GM23338 (cell line): ENCODE measurements around the gene LSM3. TPM values are rescaled to one million over a fixed set of nuclear protein-coding genes. Genes with fewer than 3 reads are reported as not detected.

Experiments used
- ATAC-seq: fragments of 200-7000 bp; cut with Tn5 transposase; 3 replicates; pipeline ENCODE4 v1.9.1; 2020
- DNase-seq: peaks from one replicate; pipeline ENCODE4 v3.0.0-alpha.2; 2015; ENCODE audit warnings: low spot score
- H2AFZ ChIP-seq: fragments of 200-600 bp; sonication (generic); 2 replicates; pipeline ENCODE4 v1.8.0; 2016; ENCODE audit warnings: antibody characterized with exemption, mild to moderate bottlenecking, moderate library complexity
- H3F3A ChIP-seq: fragments of 200-600 bp; sonication (generic); replicated peaks from 2 replicates; pipeline ENCODE4 v1.8.0; 2017; ENCODE audit warnings: antibody characterized with exemption, mixed run types, low read depth
- H3K27ac ChIP-seq: fragments of 200-600 bp; sonication (generic); 2 replicates; pipeline ENCODE4 v1.6.1; 2016; ENCODE audit warnings: low read depth
- H3K27me3 ChIP-seq: fragments of 200-600 bp; sonication (generic); 2 replicates; pipeline ENCODE4 v1.8.0; 2016; ENCODE audit warnings: mild to moderate bottlenecking, mixed run types, moderate library complexity; ENCODE audit not compliant: insufficient read depth
- H3K36me3 ChIP-seq: fragments of 200-600 bp; sonication (generic); 2 replicates; pipeline ENCODE4 v1.8.0; 2016; ENCODE audit warnings: mild to moderate bottlenecking; ENCODE audit not compliant: insufficient read depth
- H3K4me1 ChIP-seq: fragments of 200-600 bp; sonication (generic); 2 replicates; pipeline ENCODE4 v1.8.0; 2016; ENCODE audit warnings: mild to moderate bottlenecking, moderate library complexity; ENCODE audit not compliant: insufficient read depth
- H3K4me2 ChIP-seq: fragments of 200-600 bp; sonication (generic); 2 replicates; pipeline ENCODE4 v1.7.1; 2017; ENCODE audit warnings: mixed run types
- H3K4me3 ChIP-seq: fragments of 200-600 bp; sonication (generic); 2 replicates; pipeline ENCODE4 v1.6.1; 2016; ENCODE audit warnings: mixed run types
- H3K79me2 ChIP-seq: fragments of 200-600 bp; sonication (generic); replicated peaks from 2 replicates; pipeline ENCODE4 v1.8.0; 2017; ENCODE audit warnings: mild to moderate bottlenecking; ENCODE audit not compliant: insufficient read depth
- H3K9me2 ChIP-seq: fragments of 200-600 bp; sonication (generic); 2 replicates; pipeline ENCODE4 v1.8.0; 2017; ENCODE audit not compliant: insufficient read depth
- H4K20me1 ChIP-seq: fragments of 200-600 bp; sonication (generic); replicated peaks from 2 replicates; pipeline ENCODE4 v1.8.0; 2017; ENCODE audit warnings: mild to moderate bottlenecking; ENCODE audit not compliant: insufficient read depth
- H3K27ac Mint-ChIP-seq: 2 replicates; pipeline ENCODE4 v1.8.0; 2020; ENCODE audit warnings: inconsistent platforms, mild to moderate bottlenecking, moderate library complexity, mixed read lengths
- H3K27me3 Mint-ChIP-seq: 3 replicates; pipeline ENCODE4 v1.8.0; 2022; ENCODE audit warnings: low read depth, mild to moderate bottlenecking, moderate library complexity, mixed read lengths, inconsistent platforms; ENCODE audit not compliant: insufficient read depth, poor library complexity
- H3K36me3 Mint-ChIP-seq: 3 replicates; pipeline ENCODE4 v1.8.0; 2021; ENCODE audit warnings: low read depth, mild to moderate bottlenecking, inconsistent platforms, moderate library complexity, mixed read lengths
- H3K4me1 Mint-ChIP-seq: 3 replicates; pipeline ENCODE4 v1.8.0; 2020; ENCODE audit warnings: mild to moderate bottlenecking, inconsistent platforms, mixed read lengths
- H3K4me3 Mint-ChIP-seq: 3 replicates; pipeline ENCODE4 v1.8.0; 2021; ENCODE audit warnings: moderate library complexity, mild to moderate bottlenecking, inconsistent platforms, mixed read lengths
- H3K9me3 Mint-ChIP-seq: 3 replicates; pipeline ENCODE4 v1.8.0; 2020; ENCODE audit warnings: moderate library complexity, mild to moderate bottlenecking, inconsistent platforms, mixed read lengths
- EZH2phosphoT487 ChIP-seq: fragments of 200-600 bp; sonication (generic); IDR thresholded peaks from one replicate; pipeline ENCODE4 v1.8.1; 2018; ENCODE audit warnings: antibody characterized with exemption; ENCODE audit not compliant: unreplicated experiment
- NANOG ChIP-seq: IDR thresholded peaks from 2 replicates; pipeline ENCODE4 v1.6.1; 2016; ENCODE audit warnings: antibody characterized with exemption, borderline replicate concordance
- POLR2AphosphoS5 ChIP-seq: IDR thresholded peaks from 2 replicates; pipeline ENCODE4 v1.6.1; 2016; ENCODE audit warnings: antibody characterized with exemption, low read depth
- STAT1 ChIP-seq: IDR thresholded peaks from one replicate; pipeline ENCODE4 v1.6.1; 2016; ENCODE audit warnings: antibody characterized with exemption; ENCODE audit not compliant: unreplicated experiment
- ZNF114 ChIP-seq: fragments of 250-450 bp; sonication (Bioruptor Pico); IDR thresholded peaks from 2 replicates; pipeline ENCODE4 v1.5.0; 2020; ENCODE audit warnings: mild to moderate bottlenecking, moderate library complexity
- ZNF331 ChIP-seq: fragments of 250-450 bp; sonication (Bioruptor Pico); IDR thresholded peaks from 2 replicates; pipeline ENCODE4 v1.5.0; 2020; ENCODE audit warnings: low read depth, mild to moderate bottlenecking, moderate library complexity
- polyA plus RNA-seq: library from polyadenylated mRNA; unstranded; fragments of >200 nt; fragmentation: Nextera tagmentation; extraction: Ambion mirVana; gene quantifications from 2 replicates; pipeline ENCODE4 v1.2.1, GENCODE V29; 2016
- total RNA-seq: library from RNA; depleted of rRNA; stranded (reverse); fragments of >200 nt; shearing (Covaris generic); gene quantifications from 2 replicates; pipeline ENCODE4 v1.2.3, GENCODE V29; 2014
- TF ChIP-seq, protein P1 (sequence below), 2 experiments: fragments of 200-600 bp in 1 of 2; sonication (generic) in 1 of 2; conservative IDR thresholded peaks; 2 replicates each; pipeline versions ENCODE4 v1.5.1 to v1.6.1; 2016 to 2017; ENCODE audit warnings: antibody characterized with exemption in 2 of 2, low read depth in 2 of 2, mild to moderate bottlenecking in 2 of 2, moderate library complexity in 1 of 2
- TF ChIP-seq, protein P2 (sequence below): fragments of 250-450 bp; sonication (Bioruptor Pico); IDR thresholded peaks from 2 replicates; pipeline ENCODE4 v1.5.0; 2020; ENCODE audit warnings: mild to moderate bottlenecking, moderate library complexity

Gene LSM3
- total and polyA plus RNA-seq, 2 experiments from 2014 or later: 20.1 to 71.5 TPM

DNA sequence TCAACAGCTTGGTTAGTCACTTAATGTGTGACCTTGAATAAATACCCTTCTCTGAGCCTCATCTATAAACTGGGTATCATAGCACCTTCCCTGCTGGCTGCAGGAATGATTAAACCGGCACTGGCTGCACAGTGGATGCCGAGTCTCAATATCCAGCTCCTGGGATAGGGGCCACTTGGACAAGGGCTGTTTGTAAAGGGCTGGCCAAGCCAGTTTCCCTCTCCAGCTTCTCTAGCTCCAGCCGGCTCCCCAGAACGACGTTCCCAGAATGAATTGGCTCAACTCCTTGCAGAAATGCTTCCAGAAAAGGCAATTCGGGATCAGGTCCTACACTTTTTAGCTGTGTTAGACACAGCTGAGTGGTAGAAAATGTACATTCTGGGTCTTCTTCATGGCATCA, 58.8 kb downstream of the LSM3 start:
- Mint-ChIP-seq H3K27me3 (peaks cover under 1% of the 10 kb centered on the region), H3K4me1 (no peaks in the 10 kb centered on the region), H3K9me3 (peaks cover 16% of the 10 kb centered on the region), H3K36me3 (peaks cover 6% of the 10 kb centered on the region; the same call in 2 of the 3 replicates), H3K27ac (no peak overlapping the region), H3K4me3 (no peak overlapping the region)
- ATAC-seq: no peak
- Histone ChIP-seq H3K27me3 (no peaks in the 10 kb centered on the region), H3K4me1 (no peaks in the 10 kb centered on the region), H3K9me2 (0 out of 2 replicates have a peak, but pooled peaks cover 3% of the 10 kb centered on the region), H3K36me3 (no peaks in the 10 kb centered on the region), H3F3A (no peaks in the 10 kb centered on the region), H3K4me2 (no peak overlapping the region), H3K4me3 (no peak overlapping the region), H2AFZ (no peak overlapping the region), H3K79me2 (no peaks in the 10 kb centered on the region), H3K27ac (no peak overlapping the region), H4K20me1 (no peaks in the 10 kb centered on the region)
- TF ChIP-seq ZNF114: no peak
- TF ChIP-seq ZNF331 (CRISPR knock-in tag): no peak
- TF ChIP-seq, protein P1, sequence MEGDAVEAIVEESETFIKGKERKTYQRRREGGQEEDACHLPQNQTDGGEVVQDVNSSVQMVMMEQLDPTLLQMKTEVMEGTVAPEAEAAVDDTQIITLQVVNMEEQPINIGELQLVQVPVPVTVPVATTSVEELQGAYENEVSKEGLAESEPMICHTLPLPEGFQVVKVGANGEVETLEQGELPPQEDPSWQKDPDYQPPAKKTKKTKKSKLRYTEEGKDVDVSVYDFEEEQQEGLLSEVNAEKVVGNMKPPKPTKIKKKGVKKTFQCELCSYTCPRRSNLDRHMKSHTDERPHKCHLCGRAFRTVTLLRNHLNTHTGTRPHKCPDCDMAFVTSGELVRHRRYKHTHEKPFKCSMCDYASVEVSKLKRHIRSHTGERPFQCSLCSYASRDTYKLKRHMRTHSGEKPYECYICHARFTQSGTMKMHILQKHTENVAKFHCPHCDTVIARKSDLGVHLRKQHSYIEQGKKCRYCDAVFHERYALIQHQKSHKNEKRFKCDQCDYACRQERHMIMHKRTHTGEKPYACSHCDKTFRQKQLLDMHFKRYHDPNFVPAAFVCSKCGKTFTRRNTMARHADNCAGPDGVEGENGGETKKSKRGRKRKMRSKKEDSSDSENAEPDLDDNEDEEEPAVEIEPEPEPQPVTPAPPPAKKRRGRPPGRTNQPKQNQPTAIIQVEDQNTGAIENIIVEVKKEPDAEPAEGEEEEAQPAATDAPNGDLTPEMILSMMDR (conservative IDR thresholded peaks at IDR 0.05; ENCODE audit: low read depth in 2 of 2): no peak
- TF ChIP-seq STAT1: no peak
- no peak for TF ChIP-seq POLR2AphosphoS5
- no peak for TF ChIP-seq EZH2phosphoT487
- TF ChIP-seq, protein P2, sequence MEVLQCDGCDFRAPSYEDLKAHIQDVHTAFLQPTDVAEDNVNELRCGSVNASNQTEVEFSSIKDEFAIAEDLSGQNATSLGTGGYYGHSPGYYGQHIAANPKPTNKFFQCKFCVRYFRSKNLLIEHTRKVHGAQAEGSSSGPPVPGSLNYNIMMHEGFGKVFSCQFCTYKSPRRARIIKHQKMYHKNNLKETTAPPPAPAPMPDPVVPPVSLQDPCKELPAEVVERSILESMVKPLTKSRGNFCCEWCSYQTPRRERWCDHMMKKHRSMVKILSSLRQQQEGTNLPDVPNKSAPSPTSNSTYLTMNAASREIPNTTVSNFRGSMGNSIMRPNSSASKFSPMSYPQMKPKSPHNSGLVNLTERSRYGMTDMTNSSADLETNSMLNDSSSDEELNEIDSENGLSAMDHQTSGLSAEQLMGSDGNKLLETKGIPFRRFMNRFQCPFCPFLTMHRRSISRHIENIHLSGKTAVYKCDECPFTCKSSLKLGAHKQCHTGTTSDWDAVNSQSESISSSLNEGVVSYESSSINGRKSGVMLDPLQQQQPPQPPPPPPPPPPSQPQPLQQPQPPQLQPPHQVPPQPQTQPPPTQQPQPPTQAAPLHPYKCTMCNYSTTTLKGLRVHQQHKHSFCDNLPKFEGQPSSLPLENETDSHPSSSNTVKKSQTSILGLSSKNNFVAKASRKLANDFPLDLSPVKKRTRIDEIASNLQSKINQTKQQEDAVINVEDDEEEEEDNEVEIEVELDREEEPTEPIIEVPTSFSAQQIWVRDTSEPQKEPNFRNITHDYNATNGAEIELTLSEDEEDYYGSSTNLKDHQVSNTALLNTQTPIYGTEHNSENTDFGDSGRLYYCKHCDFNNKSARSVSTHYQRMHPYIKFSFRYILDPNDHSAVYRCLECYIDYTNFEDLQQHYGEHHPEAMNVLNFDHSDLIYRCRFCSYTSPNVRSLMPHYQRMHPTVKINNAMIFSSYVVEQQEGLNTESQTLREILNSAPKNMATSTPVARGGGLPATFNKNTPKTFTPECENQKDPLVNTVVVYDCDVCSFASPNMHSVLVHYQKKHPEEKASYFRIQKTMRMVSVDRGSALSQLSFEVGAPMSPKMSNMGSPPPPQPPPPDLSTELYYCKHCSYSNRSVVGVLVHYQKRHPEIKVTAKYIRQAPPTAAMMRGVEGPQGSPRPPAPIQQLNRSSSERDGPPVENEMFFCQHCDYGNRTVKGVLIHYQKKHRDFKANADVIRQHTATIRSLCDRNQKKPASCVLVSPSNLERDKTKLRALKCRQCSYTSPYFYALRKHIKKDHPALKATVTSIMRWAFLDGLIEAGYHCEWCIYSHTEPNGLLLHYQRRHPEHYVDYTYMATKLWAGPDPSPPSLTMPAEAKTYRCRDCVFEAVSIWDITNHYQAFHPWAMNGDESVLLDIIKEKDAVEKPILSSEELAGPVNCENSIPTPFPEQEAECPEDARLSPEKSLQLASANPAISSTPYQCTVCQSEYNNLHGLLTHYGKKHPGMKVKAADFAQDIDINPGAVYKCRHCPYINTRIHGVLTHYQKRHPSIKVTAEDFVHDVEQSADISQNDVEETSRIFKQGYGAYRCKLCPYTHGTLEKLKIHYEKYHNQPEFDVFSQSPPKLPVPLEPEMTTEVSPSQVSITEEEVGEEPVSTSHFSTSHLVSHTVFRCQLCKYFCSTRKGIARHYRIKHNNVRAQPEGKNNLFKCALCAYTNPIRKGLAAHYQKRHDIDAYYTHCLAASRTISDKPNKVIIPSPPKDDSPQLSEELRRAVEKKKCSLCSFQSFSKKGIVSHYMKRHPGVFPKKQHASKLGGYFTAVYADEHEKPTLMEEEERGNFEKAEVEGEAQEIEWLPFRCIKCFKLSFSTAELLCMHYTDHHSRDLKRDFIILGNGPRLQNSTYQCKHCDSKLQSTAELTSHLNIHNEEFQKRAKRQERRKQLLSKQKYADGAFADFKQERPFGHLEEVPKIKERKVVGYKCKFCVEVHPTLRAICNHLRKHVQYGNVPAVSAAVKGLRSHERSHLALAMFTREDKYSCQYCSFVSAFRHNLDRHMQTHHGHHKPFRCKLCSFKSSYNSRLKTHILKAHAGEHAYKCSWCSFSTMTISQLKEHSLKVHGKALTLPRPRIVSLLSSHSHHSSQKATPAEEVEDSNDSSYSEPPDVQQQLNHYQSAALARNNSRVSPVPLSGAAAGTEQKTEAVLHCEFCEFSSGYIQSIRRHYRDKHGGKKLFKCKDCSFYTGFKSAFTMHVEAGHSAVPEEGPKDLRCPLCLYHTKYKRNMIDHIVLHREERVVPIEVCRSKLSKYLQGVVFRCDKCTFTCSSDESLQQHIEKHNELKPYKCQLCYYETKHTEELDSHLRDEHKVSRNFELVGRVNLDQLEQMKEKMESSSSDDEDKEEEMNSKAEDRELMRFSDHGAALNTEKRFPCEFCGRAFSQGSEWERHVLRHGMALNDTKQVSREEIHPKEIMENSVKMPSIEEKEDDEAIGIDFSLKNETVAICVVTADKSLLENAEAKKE: no peak
- TF ChIP-seq NANOG: no peak
- DNase-seq: no peak
